Tibial artery (tissue), 4 donors: ENCODE results near the gene STARD3.

Experiments used
- DNase-seq, 2 donors: peaks; one replicate each; pipeline ENCODE4 v3.0.0-alpha.2; 2019
- H3K27ac ChIP-seq, 2 donors: fragments of 200-600 bp; sonication (generic) in 1 of 2; 1 replicate in 1 of 2; 2 replicates in 1 of 2; pipeline ENCODE4 v1.5.1; 2018 to 2019; ENCODE audit warnings: mild to moderate bottlenecking in 1 of 2
- H3K27me3 ChIP-seq, 2 donors: fragments of 200-600 bp; sonication (generic) in 1 of 2; one replicate each; pipeline versions ENCODE4 v1.5.1 to v1.6.0; 2016 to 2019
- H3K36me3 ChIP-seq, 3 donors: fragments of 200-600 bp; sonication (generic) in 2 of 3; one replicate each; pipeline ENCODE4 v1.5.1; 2016 to 2019; ENCODE audit warnings: mild to moderate bottlenecking in 2 of 3
- H3K4me1 ChIP-seq, 4 donors: fragments of 200-600 bp; sonication (generic) in 2 of 4; 1 replicate in 3 of 4; 2 replicates in 1 of 4; pipeline ENCODE4 v1.5.1; 2016 to 2019
- H3K4me3 ChIP-seq, 2 donors: fragments of 200-600 bp; sonication (generic) in 1 of 2; 1 replicate in 1 of 2; 2 replicates in 1 of 2; pipeline ENCODE4 v1.5.1; 2018 to 2019; ENCODE audit warnings: mild to moderate bottlenecking in 2 of 2
- H3K9me3 ChIP-seq, 3 donors: fragments of 200-600 bp; sonication (generic) in 1 of 3; one replicate each; pipeline ENCODE4 v1.5.1; 2016 to 2019
- intact Hi-C: fragments of 100-400 bp; cut with DNase I; formaldehyde crosslinking; loops from one replicate; pipeline ENCODE4 v1.15.0; 2023; ENCODE audit warnings: low total_unique reads
- TF ChIP-seq, protein P1 (sequence below), 2 experiments: fragments of 200-600 bp in 1 of 2; fragments of 450-650 bp in 1 of 2; IDR thresholded peaks; one replicate each; pipeline ENCODE4 v1.5.1; 2017 to 2019; ENCODE audit warnings: antibody characterized with exemption in 2 of 2, mild to moderate bottlenecking in 1 of 2, moderate library complexity in 1 of 2

The STARD3 gene

GRCh38 chr17:39617100-39617445, 19.9 kb upstream of the STARD3 start:
- no peak for DNase-seq
- H3K4me1 ChIP-seq = peaks cover 0 to 24% (median 12%) of the 10 kb centered on the region in 4 donors
- TF ChIP-seq, protein P1, sequence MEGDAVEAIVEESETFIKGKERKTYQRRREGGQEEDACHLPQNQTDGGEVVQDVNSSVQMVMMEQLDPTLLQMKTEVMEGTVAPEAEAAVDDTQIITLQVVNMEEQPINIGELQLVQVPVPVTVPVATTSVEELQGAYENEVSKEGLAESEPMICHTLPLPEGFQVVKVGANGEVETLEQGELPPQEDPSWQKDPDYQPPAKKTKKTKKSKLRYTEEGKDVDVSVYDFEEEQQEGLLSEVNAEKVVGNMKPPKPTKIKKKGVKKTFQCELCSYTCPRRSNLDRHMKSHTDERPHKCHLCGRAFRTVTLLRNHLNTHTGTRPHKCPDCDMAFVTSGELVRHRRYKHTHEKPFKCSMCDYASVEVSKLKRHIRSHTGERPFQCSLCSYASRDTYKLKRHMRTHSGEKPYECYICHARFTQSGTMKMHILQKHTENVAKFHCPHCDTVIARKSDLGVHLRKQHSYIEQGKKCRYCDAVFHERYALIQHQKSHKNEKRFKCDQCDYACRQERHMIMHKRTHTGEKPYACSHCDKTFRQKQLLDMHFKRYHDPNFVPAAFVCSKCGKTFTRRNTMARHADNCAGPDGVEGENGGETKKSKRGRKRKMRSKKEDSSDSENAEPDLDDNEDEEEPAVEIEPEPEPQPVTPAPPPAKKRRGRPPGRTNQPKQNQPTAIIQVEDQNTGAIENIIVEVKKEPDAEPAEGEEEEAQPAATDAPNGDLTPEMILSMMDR (IDR thresholded peaks at IDR 0.05) = no peak
- H3K36me3 ChIP-seq = no peaks in the 10 kb centered on the region
- H3K27me3 ChIP-seq = peaks cover 0 to 62% of the 10 kb centered on the region in 2 donors
- intact Hi-C loops = no loop called here
- peak overlapping the region in 1 of 2 donors; percentile 63 for H3K4me3 ChIP-seq
- H3K9me3 ChIP-seq = no peaks in the 10 kb centered on the region
- H3K27ac ChIP-seq = no peak overlapping the region

DNA sequence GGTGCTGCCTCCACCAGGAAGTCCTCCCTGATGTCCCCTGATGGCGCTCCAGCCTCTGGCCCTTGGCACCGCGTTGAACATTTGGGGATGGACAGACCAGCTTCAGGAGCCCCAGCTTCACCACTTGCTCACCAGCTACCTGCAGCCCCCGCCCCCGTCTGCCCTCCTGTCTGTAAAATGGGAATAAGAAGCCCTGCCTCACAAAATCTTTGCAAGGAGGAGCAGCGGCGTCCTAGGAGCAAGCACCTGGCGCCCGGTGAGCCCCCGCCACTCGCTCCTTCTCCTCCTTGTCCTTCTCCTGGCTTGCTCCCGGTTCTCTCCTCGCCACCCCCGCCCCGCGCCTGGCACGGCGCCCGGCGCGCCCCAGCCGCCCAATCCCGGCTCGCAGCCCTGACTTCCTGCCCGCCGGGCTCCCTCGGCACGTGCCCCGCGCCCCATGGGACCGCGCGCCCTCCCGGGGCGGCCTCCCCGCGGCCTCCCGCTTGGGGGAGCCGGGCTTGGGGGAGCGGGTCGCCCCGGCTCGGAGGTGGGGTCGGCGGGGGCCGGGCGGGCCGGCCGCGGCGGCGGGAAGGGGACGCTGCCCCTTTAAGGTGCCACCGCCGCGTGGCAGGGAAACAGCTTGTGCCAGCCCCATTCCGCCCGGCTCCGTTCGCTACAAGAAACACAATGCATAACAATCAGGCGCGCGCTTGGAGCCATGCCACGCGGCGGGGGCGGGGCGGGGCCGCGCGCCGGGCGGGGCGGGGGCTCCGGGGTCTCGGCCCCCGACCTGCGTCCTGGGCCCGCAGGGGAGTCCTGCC, 19.3 kb upstream of the STARD3 start:
- DNase-seq = peak in 1 of 2 donors; percentile 51
- peak overlapping the region in 1 of 2 donors; percentile 10 for H3K27ac ChIP-seq

DNA sequence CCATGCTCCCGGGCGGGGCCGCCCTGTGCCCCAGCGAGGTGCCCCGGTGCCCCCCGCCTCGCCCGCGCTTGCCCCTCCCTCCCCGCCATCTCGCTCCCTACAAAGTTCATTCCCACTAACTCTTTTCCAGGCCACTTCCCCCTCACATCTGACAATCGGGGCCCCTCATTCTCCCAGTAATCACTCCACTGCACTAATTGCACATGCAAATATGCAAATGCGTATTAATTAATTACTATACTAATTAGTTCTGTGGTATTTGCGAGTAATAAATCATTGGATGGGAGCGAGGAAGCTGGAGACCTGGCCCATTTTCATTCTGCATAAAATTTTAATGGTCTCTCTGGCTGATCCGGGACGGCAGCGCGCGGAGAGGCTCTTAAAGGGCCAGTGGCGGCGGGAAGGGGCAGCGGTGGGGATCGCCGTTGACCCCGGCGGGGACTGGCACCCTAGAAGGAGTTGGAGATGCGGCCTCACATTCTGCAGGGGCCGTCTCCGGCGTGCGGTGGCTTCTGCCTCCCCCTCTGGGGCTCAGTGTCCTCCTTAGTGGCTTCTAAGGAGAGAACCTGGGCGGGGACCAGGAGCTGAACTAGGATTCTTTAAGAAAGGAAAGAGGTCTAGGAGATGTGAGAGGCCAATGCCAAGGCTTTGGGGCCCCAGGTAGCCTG, 18.6 kb upstream of the STARD3 start:
- TF ChIP-seq, protein P1 (IDR thresholded peaks at IDR 0.05) = no peak
- Histone ChIP-seq H3K27ac (peak overlapping the region in 1 of 2 donors; percentile 10), H3K4me1 (peaks cover 0 to 32% (median 13%) of the 10 kb centered on the region in 4 donors), H3K9me3 (no peaks in the 10 kb centered on the region), H3K27me3 (peaks cover 0 to 49% of the 10 kb centered on the region in 2 donors), H3K4me3 (peak overlapping the region; percentile 49 to 63), H3K36me3 (no peaks in the 10 kb centered on the region)
- no peak for DNase-seq
- intact Hi-C loops = no loop called here

More for the DNA sequence above, 19.3 kb upstream of the STARD3 start:
- H3K9me3 ChIP-seq = no peaks in the 10 kb centered on the region
- TF ChIP-seq, protein P1 (IDR thresholded peaks at IDR 0.05) = no peak
- peaks cover 0 to 28% (median 13%) of the 10 kb centered on the region in 4 donors for H3K4me1 ChIP-seq
- peak overlapping the region; percentile 49 to 63 for H3K4me3 ChIP-seq
- intact Hi-C loops = no loop called here
- no peaks in the 10 kb centered on the region for H3K36me3 ChIP-seq
- H3K27me3 ChIP-seq = peaks cover 0 to 57% of the 10 kb centered on the region in 2 donors

DNA sequence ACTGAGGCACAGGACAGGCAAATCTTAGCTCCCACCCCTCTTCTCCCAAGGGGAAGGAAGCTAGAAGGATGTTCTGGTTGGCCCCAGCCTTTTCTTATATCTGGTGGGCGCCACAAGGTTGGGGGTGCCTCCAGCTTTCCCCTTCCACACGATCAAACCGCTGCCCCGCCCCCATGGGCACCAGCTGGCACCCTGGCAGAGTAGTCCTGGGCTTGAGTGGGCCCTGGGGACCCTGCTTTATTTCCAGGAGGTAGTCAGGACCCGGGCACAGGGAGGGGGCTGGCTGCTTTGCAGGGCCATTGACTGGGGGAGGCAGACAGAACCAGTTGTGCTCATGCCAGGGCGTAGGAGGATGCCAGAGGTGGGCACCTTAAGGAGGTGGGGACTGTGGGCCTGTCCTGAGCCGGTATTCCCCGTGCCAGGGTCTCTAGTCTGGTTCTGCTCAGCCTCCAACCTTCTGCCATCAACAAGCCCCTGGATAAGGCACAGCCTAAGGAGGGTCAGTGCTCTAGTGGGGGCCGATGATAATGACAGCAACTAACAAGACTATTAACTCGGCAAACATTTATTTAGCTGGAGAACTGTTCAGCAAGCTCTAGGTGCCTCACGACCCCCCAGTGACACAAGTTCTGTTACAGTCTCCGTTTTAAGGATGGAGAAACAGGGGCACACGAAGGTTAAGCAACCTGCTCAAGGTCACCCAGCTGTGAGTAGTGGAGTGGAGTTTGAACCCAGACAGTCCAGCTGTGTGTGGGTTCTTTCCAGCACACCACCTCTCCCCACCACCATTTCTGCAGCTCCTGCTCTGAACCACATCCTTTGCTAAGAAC, 17.8 kb upstream of the STARD3 start:
- TF ChIP-seq, protein P1 (IDR thresholded peaks at IDR 0.05) = no peak
- H3K27me3 ChIP-seq = peaks cover 0 to 48% of the 10 kb centered on the region in 2 donors
- H3K9me3 ChIP-seq = no peaks in the 10 kb centered on the region
- no peaks in the 10 kb centered on the region for H3K36me3 ChIP-seq
- H3K27ac ChIP-seq = no peak overlapping the region
- no peak for DNase-seq
- intact Hi-C loops = no loop called here
- peaks cover 0 to 38% (median 13%) of the 10 kb centered on the region in 4 donors for H3K4me1 ChIP-seq
- peak overlapping the region in 1 of 2 donors; percentile 63 for H3K4me3 ChIP-seq

- no peaks in the 10 kb centered on the region for H3K36me3 ChIP-seq
- H3K4me3 ChIP-seq = no peak overlapping the region
- no peak overlapping the region for H3K27ac ChIP-seq
- H3K4me1 ChIP-seq = peaks cover 0 to 38% (median 13%) of the 10 kb centered on the region in 4 donors
- peaks cover 0 to 46% of the 10 kb centered on the region in 2 donors for H3K27me3 ChIP-seq
- TF ChIP-seq, protein P1 (IDR thresholded peaks at IDR 0.05) = no peak
- no peaks in the 10 kb centered on the region for H3K9me3 ChIP-seq
- DNase-seq = no peak
- intact Hi-C loops = loop anchor here (5.0 kb wide), 1 partner anchor 113 kb away; the partner anchor contains the start of gene MIEN1
Observed at GRCh38 chr17:39619786-39620101, 17.2 kb upstream of the STARD3 start.
